HK-2 (cell line): ENCODE data around the gene ATIC.
"Not testable (repeated sequence)": the region's sequence is repeated elsewhere in the genome, so short reads cannot be mapped to it uniquely, and the experiment has no call there.

Source experiments
- DNase-seq: peaks from one replicate; pipeline ENCODE4 v3.0.0-alpha.2; 2018; ENCODE audit not compliant: unreplicated experiment

Gene ATIC

DNA sequence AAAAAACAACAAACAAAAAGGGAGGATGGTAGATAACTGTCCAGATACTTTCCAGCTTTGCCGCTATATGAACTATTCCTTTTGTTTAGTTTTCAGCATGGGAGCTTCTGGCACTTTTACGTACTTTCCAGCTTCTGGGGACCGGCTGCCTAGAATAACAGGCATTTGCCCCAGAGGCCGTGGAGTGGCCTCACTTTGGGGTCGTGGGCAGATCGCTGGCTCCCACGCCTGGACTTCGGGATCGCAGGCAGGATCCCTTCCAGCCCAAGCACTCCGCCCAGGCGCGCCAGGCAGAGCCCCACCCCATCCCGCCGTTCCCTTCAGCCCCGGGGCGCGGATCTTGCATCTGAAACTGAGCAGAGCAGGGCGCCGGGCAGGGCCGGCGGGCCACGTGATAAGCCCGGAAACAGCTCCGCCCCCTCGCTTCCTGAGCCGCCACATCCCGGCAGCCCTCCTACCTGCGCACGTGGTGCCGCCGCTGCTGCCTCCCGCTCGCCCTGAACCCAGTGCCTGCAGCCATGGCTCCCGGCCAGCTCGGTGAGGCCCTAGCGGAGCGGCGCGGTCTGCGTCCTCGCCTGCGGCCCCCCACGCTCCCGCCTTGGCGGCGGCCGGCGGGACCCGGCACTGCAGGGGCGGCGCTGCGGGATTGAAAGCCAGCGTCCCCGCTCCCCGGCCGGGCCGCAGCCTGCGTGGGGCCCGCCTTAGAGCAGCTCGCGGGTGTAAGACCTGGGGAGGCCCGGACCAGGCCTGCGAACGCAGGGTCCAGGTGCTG is at the start of gene ATIC:
Gene ATIC (plus strand): TSS at position 435 of the 772 bp plus-strand sequence. CDS start 84 bp downstream, at position 519.
- peak; percentile 96 for DNase-seq

DNA sequence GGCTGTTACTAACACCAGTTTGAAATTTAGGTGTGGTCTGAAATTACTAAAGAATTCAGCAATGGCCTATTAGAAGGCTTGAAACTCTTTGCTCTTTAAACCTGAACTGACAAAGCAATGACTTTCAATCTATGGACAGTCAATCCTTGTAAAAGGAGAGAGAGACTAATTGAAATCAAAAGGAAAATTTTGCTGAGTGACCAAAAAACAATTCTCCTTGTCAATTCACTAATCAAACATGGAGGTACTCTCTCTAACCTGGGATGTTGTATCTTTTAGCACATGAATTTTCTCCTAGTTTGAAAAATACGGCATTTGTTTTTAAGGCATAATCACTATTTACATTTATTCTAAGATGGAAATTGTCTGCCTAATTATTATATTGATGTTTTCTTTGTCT is 49.6 kb upstream of the ATIC start:
- no peak for DNase-seq

DNA sequence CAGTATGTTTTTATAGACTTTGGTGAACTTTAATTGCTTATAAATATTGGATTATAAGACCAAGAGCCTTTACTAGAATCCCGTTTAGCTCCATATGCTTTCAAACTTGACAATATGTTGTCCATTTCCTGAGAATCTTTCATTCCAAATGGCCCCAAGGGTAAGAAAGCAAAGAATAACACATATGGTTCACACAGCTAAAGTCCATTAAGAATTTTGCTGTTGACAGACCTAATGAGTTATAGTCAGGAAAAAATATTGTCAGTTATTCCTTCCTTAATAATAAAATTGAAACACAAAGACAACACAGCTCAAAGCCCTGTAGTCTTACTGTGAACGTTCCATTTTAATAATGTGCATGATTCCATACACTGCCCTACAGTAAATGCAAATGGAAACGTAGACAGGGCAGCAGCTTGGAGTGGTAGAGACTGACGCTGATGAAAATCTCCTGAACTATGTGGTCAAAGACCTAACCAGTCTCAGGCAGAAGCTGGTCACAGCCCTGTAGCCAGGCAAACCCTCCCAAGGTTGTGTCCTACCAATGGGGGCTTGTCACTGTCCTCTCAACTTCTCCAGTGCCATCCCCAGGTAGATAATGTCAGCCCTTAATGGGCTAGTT is 49.0 kb upstream of the ATIC start:
- no peak for DNase-seq

DNA sequence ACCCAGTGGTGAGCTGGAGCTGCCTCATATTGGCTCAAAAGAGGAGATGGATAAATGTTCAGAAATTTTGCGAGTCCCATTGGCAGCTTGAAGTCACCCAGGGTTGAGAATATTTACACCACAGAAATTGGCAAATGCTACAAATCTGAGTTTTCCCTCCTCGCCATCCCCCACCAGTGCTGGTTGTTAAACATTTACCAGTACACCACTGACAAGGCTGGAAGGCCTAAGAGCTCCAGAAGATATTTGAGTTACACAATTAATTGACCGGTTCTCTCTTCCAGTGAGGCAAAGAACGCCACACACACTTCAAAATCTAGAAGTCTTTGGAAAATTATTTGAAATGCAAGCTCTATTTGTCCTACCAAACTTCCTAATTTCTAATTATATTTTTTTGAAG is 47.5 kb upstream of the ATIC start:
- no peak for DNase-seq

GRCh38 chr2:215269397-215270117 is 42.3 kb upstream of the ATIC start:
- peak; percentile 56 for DNase-seq

DNA sequence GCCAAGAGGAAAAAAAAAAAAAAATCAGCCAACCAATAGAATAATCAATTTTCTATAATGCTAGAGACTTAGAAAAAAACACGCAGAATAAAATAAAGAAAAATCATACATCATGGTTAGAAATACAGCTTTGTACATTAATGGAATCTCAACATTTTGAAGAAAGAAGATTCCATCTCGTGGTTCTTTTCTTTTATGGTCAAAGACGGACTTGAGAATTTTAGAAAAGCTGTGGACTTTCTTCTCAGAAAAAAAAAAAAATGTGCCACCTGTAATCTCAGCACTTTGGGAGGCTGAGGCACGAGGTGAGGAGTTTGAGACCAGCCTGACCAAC is 41.8 kb upstream of the ATIC start:
- DNase-seq: no peak

DNA sequence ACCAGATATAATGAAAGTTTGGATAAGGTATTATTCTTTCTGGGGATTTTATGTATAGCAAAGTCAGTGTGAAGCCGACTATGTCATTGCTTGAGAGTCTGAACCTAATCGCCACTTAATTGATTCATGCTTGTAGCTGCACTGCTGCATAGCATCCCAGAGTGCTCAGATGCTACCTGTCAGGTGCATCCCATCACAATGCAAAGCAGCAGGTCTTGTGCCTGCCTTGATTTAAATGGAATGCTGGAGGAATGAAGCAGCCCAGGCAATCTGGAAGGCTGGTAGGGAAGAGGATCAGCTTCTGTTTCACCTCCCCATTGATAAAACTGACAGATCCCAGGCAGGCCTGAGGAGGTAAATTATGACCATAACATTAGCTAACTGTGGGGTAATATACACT is 40.4 kb upstream of the ATIC start:
- no peak for DNase-seq

GRCh38 chr2:215272918-215273317 is 38.9 kb upstream of the ATIC start:
- DNase-seq: no peak

DNA sequence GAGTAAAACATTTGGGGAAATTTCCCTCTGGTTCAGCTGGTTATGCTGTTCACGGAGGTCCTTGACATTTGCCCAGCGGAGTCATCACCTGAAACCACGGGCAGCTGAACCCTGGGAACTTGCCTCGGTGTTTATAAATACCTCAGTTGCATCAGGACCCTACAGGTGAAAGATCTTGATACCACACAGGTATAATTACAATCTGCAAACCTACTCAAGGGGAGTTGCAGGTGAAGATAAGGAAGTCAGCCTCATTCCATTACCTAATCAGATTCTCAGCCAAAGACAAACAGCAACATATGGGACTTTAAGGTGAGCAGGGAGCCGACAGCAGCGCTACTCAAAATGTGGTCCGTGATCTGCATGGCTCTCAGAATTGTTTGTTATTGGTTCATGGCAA is 37.0 kb upstream of the ATIC start:
- DNase-seq: no peak

- DNase-seq: no peak
Observed at GRCh38 chr2:215275824-215276223, 36.0 kb upstream of the ATIC start.

DNA sequence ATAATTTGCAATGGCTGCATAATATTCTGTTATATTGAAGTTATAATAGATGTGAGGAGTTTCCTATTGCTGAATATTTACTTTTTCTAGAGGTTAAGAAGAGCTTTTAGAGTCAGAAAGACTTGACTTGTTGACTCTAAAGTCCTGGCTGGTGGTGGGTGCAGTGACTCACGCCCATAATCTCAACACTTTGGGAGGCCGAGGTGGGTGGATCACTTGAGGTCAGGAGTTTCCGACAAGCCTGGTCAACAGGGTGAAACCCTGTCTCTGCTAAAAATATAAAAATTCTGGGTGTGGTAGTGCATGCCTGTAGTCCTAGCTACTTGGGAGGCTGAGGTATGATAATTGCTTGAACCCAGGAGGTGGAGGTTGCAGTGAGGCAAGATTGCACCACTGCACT is 33.9 kb upstream of the ATIC start:
- DNase-seq: no peak

DNA sequence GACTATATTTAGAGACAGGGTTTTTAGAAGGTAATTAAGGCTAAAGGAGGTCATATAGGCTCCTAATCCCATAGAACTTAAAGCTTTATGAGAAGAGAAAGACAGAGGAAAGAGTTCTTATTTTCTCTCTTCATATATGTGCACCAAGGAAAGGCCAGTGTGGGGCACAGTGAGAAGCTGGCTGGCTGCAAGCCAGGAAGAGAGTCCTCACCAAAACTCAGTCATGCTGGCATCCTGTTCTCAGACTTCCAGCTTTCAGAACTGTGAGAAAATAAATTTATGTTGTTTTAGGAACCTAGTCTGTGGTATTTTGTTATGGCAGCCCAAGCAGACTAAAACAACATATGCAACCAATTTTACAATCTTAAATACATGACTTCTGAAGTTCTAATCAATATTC is 31.5 kb upstream of the ATIC start:
- peak; percentile 21 for DNase-seq

DNA sequence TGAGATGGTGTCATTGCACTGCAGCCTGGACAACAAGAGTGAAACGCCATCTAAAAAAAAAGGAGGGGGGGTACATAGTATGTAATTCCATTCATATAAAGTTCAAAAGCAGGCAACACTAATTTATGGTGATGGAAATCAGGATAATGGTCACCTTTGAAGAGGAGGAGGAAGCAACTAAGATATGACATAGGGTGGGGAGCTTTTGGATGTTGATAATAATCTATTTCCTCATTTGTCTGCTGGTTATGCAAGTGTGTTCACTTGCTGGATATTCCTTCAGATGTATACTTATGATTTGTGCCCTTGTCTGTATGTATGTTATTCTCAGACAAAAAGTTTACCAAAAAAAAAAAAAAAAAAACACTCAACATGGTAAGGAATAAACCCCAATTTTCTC is 28.6 kb upstream of the ATIC start:
- DNase-seq: no peak

GRCh38 chr2:215286309-215286708 is 25.6 kb upstream of the ATIC start:
- DNase-seq: no peak

DNA sequence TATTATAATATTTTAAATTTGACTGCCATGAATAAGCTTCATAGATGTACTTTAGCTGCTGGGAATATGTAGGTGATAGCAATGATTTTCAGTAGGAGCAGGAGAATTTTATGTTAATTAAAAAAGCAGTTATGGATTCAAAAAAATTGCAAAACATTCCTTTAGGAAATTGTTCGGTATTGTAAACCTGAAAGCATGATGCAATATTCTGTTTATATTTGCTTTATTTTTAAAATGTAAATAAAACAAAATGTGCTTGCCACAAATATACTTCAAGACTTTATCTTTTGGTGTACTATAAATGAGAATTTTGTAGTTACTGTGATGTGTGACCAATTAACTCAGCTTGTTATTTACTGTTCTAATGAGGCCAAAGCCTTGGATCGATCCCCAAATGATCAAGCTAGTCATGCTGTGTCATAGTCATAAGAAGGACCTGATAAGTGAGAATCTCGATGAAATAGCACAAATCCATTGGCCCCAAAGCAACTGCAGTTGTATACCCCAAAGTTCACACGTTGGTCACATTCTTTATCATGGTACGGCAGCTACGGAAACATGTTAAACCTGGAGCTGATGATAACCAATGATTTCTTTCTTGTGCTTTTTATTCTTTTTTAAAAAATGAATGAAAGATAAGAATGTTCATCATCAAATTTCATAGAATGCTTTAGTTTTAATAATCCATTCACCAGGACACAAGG is 23.6 kb upstream of the ATIC start:
- DNase-seq: no peak

GRCh38 chr2:215290980-215291599 is 20.8 kb upstream of the ATIC start:
- no peak for DNase-seq

- no peak for DNase-seq
Observed at GRCh38 chr2:215293879-215294278, 18.0 kb upstream of the ATIC start.

GRCh38 chr2:215299337-215299859 is 12.5 kb upstream of the ATIC start:
- no peak for DNase-seq

- DNase-seq: no peak
Observed at GRCh38 chr2:215301994-215302393, 9.9 kb upstream of the ATIC start.

- not testable (repeated sequence) for DNase-seq
Observed at GRCh38 chr2:215311259-215311624, 617 bp upstream of the ATIC start.

DNA sequence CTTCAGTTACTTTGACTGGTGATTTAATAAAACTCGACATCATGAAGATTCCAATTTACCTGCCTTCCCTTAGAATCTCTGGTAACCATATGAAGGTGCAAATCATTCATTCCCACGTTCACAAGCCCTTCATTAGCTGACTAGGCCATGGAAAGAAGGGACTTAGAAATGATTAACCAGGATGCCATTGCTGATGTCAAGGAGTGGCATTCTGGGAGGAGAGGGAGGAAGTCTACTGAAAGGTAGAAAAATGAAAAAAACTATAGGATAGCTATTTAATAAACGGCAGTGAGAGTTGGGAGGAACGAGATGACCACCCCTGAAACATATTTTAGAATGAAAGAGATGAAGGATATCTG is 1.4 kb downstream of the ATIC start:
- DNase-seq: no peak

GRCh38 chr2:215314896-215315295 is 3.0 kb downstream of the ATIC start:
- DNase-seq: no peak
